OCI-LY7 (cell line): Measurements from ENCODE around the gene CARM1.

Experiments
- CTCF ChIP-seq: fragments of 200-600 bp; sonication (generic); conservative IDR thresholded peaks from 2 replicates; pipeline ENCODE4 v1.5.1; 2014; ENCODE audit warnings: mild to moderate bottlenecking, antibody characterized with exemption, low read length, moderate library complexity, mixed read lengths
- EZH2phosphoT487 ChIP-seq: fragments of 200-600 bp; sonication (generic); IDR thresholded peaks from 2 replicates; pipeline ENCODE4 v1.6.1; 2018; ENCODE audit warnings: low read depth, borderline replicate concordance, mild to moderate bottlenecking, mixed run types, antibody characterized with exemption, low read length, moderate library complexity, mixed read lengths

GRCh38 chr19:10945264-10945663, 73.9 kb downstream of the CARM1 start:
- TF ChIP-seq CTCF: no peak
- TF ChIP-seq EZH2phosphoT487: no peak
